ENCODE results near the gene LRMDA.

DNA sequence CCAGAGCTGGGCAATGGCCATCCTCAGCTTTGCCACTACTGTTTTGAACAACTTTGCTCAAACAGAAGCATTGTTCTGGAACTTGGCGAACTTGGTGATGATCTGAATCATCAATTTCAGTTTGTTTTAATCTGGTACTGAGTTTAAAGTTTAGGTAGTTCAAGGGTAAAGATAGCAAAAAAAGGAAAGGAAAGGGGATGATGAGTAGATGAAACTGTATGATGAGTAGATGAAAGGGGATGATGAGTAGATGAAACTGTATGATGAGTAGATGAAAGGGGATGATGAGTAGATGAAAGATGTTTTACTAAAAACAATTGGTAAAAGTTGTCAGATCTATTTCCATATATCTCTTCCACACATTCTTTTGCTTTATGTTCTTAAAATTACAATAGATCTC is 737.0 kb downstream of the LRMDA start:
- TF ChIP-seq, protein P1, sequence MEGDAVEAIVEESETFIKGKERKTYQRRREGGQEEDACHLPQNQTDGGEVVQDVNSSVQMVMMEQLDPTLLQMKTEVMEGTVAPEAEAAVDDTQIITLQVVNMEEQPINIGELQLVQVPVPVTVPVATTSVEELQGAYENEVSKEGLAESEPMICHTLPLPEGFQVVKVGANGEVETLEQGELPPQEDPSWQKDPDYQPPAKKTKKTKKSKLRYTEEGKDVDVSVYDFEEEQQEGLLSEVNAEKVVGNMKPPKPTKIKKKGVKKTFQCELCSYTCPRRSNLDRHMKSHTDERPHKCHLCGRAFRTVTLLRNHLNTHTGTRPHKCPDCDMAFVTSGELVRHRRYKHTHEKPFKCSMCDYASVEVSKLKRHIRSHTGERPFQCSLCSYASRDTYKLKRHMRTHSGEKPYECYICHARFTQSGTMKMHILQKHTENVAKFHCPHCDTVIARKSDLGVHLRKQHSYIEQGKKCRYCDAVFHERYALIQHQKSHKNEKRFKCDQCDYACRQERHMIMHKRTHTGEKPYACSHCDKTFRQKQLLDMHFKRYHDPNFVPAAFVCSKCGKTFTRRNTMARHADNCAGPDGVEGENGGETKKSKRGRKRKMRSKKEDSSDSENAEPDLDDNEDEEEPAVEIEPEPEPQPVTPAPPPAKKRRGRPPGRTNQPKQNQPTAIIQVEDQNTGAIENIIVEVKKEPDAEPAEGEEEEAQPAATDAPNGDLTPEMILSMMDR (IDR thresholded peaks at IDR 0.05) = no peak
- TF ChIP-seq POLR2A (IDR thresholded peaks at IDR 0.05) = no peak
